Activated CD8-positive, alpha-beta memory T cell treated with anti-CD3 and anti-CD28 coated beads, Interleukin-2, amount 50 U/mL, for 24 hours (primary cell): ENCODE results near the gene MPO.

Experiments used
- DNase-seq: peaks from one replicate; pipeline ENCODE4 v3.0.0-alpha.2; 2020; ENCODE audit errors: extremely low read depth

The MPO gene

GRCh38 chr17:58233543-58233942 is 47.2 kb downstream of the MPO start:
- no peak for DNase-seq

GRCh38 chr17:58232707-58233156 is 48.0 kb downstream of the MPO start:
- no peak for DNase-seq

GRCh38 chr17:58231641-58232040 is 49.1 kb downstream of the MPO start:
- no peak for DNase-seq

- DNase-seq = no peak
These were observed 50.9 kb downstream of the MPO start for GRCh38 chr17:58229881-58230280.

- no peak for DNase-seq
These were observed 51.4 kb downstream of the MPO start for GRCh38 chr17:58229384-58229783.

GRCh38 chr17:58228679-58229078 is 52.1 kb downstream of the MPO start:
- no peak for DNase-seq

- DNase-seq = no peak
These were observed 53.0 kb downstream of the MPO start for GRCh38 chr17:58227733-58228132.

GRCh38 chr17:58224315-58224714 is 56.4 kb downstream of the MPO start:
- DNase-seq = no peak
